Esophagus squamous epithelium (tissue), 4 donors: ENCODE data around the gene TCF15.

Source experiments
- CTCF ChIP-seq, 6 experiments: fragments of 450-650 bp in 4 of 6; fragments of 200-600 bp in 2 of 6; sonication (generic) in 2 of 6; IDR thresholded peaks; one replicate each; pipeline ENCODE4 v1.5.1; 2016 to 2019; ENCODE audit warnings: antibody characterized with exemption in 6 of 6, mild to moderate bottlenecking in 4 of 6, moderate library complexity in 4 of 6
- POLR2A ChIP-seq, 4 donors: fragments of 450-650 bp; IDR thresholded peaks; one replicate each; pipeline ENCODE4 v1.6.1; 2017; ENCODE audit warnings: antibody characterized with exemption in 4 of 4, mild to moderate bottlenecking in 4 of 4, moderate library complexity in 3 of 4

DNA sequence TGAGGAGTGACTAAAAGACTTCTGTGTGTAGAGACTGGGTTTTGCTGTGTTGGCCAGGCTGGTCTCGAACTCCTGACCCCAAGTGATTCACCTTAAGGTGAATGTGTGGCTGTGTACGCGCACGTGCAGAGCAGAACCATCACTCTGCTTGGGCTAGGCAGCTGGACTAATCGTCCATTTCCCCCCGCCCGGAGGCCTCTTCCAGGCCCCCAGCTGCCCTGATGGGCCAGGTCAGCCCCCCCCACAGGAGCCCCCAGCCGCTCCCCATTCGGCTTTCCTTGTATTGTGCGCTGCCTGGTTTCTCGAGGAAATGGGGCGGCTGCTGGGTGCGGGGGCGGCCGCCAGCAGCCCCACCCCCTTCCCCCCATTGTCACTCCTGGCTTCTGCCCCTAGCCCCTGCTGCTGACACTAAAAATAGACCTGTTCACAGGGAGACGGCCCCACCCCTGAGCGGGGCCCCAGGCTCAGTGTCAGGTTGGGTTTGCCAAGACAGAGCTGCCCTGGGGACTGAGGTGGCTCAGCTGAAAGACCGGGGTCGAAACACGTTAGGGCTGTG is 41.9 kb downstream of the TCF15 start:
- TF ChIP-seq CTCF (IDR thresholded peaks at IDR 0.05) (no peak), POLR2A (IDR thresholded peaks at IDR 0.05) (no peak)
